PC-3 (cell line): ENCODE results near the gene FOXL2NB.
A peak's percentile ranks its signal among the peaks of the same experiment; 100 is the strongest.
"Not testable (repeated sequence)": the region's sequence is repeated elsewhere in the genome, so short reads cannot be mapped to it uniquely, and the experiment has no call there.

ENCODE experiments used
- EZH2 ChIP-seq: fragments of 300-600 bp; sonication (generic); IDR thresholded peaks from one replicate; pipeline ENCODE4 v1.6.1; 2017; ENCODE audit warnings: antibody characterized with exemption, mild to moderate bottlenecking, low read length; ENCODE audit not compliant: unreplicated experiment
- TF ChIP-seq, protein P1 (sequence below): fragments of 300-600 bp; sonication (generic); conservative IDR thresholded peaks from 2 replicates; pipeline ENCODE4 v1.5.1; 2017; ENCODE audit warnings: antibody characterized with exemption, low read depth, mild to moderate bottlenecking, low read length

GRCh38 chr3:138922400-138922799 lies 24.6 kb upstream of the FOXL2NB start:
- TF ChIP-seq, protein P1, sequence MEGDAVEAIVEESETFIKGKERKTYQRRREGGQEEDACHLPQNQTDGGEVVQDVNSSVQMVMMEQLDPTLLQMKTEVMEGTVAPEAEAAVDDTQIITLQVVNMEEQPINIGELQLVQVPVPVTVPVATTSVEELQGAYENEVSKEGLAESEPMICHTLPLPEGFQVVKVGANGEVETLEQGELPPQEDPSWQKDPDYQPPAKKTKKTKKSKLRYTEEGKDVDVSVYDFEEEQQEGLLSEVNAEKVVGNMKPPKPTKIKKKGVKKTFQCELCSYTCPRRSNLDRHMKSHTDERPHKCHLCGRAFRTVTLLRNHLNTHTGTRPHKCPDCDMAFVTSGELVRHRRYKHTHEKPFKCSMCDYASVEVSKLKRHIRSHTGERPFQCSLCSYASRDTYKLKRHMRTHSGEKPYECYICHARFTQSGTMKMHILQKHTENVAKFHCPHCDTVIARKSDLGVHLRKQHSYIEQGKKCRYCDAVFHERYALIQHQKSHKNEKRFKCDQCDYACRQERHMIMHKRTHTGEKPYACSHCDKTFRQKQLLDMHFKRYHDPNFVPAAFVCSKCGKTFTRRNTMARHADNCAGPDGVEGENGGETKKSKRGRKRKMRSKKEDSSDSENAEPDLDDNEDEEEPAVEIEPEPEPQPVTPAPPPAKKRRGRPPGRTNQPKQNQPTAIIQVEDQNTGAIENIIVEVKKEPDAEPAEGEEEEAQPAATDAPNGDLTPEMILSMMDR: peak; percentile 30; the same call in 1 of the 2 replicates
- TF ChIP-seq EZH2: not testable (repeated sequence)
